Fibroblast of lung (primary cell): ENCODE measurements around the gene CCDC142.

ENCODE experiments used
- EZH2 ChIP-seq: IDR thresholded peaks from 2 replicates; pipeline ENCODE4 v1.5.1; 2012; ENCODE audit warnings: low read length, control low read depth, mild to moderate bottlenecking; ENCODE audit errors: missing control alignments
- TF ChIP-seq, protein P1 (sequence below), 2 donors: IDR thresholded peaks in 1 of 2; conservative IDR thresholded peaks in 1 of 2; 1 replicate in 1 of 2; 2 replicates in 1 of 2; pipeline ENCODE4 v1.5.1; 2011 to 2012; ENCODE audit warnings: low read length in 2 of 2, control low read depth in 1 of 2, inconsistent platforms in 1 of 2, low read depth in 1 of 2, mild to moderate bottlenecking in 1 of 2

DNA sequence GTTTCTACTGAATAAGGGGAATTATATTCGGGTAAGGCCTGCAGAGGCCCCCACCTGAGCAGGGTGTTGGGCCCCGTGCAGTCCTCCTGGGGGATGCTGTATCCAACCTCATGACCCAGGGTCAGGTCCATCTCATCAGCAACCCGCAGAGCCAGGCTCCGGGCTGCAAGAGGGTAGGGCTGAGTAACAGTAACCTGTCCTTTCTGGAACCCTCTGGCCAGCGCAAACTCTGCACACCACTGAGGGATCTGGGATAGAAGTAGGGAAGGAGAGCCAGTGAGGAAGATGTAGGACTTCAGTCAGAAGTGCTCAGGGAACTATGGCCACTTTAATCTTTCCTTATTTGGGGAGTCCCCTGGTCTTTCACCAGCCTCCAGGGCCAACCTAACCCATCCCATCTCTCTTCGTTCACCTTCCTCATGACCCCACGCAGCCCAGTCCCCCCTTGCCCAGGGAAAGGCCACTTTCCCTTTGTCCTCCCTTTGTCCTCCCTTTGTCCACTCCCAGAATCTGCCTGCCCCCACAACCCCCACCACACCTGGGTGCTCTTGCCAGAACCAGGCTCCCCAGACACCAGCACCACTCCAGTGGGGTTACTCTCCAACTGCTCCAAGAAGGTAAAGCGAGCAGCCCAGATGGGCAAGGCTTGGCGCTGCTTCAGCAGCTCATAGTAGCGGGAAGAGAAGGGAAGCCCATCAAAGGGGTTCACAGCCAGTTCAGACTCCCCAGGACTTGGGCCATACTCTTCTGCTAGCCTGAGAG, 42.3 kb upstream of the CCDC142 start:
- TF ChIP-seq, protein P1, sequence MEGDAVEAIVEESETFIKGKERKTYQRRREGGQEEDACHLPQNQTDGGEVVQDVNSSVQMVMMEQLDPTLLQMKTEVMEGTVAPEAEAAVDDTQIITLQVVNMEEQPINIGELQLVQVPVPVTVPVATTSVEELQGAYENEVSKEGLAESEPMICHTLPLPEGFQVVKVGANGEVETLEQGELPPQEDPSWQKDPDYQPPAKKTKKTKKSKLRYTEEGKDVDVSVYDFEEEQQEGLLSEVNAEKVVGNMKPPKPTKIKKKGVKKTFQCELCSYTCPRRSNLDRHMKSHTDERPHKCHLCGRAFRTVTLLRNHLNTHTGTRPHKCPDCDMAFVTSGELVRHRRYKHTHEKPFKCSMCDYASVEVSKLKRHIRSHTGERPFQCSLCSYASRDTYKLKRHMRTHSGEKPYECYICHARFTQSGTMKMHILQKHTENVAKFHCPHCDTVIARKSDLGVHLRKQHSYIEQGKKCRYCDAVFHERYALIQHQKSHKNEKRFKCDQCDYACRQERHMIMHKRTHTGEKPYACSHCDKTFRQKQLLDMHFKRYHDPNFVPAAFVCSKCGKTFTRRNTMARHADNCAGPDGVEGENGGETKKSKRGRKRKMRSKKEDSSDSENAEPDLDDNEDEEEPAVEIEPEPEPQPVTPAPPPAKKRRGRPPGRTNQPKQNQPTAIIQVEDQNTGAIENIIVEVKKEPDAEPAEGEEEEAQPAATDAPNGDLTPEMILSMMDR (conservative IDR thresholded peaks at IDR 0.05 in 1 of 2, IDR thresholded peaks at IDR 0.05 in 1 of 2; ENCODE audit: low read depth in 1 of 2, low read length in 2 of 2), result no peak
- no peak for TF ChIP-seq EZH2
